ENCODE results near the gene FAM20B.

- TF ChIP-seq EZH2 (IDR thresholded peaks at IDR 0.05; ENCODE audit: low read depth, low read length, severe bottlenecking) (no peak), CHD2 (IDR thresholded peaks at IDR 0.05; ENCODE audit: low read length) (no peak), SIN3A (conservative IDR thresholded peaks at IDR 0.05 in 1 of 2, IDR thresholded peaks at IDR 0.05 in 1 of 2; ENCODE audit: low read depth in 1 of 2, low read length in 2 of 2) (no peak), POLR2A (IDR thresholded peaks at IDR 0.05; ENCODE audit: control extremely low read depth in 1 of 2, low read depth in 2 of 2, low read length in 2 of 2) (no peak), SP2 (IDR thresholded peaks at IDR 0.05; ENCODE audit: low read length) (no peak), CTCF (IDR thresholded peaks at IDR 0.05; ENCODE audit: control extremely low read depth in 1 of 3, insufficient read depth in 1 of 3, low read depth in 1 of 3, low read length in 3 of 3) (no peak), TAF7 (optimal IDR thresholded peaks at IDR 0.05; ENCODE audit: borderline replicate concordance, low read depth, low read length) (no peak), KDM1A (IDR thresholded peaks at IDR 0.05; ENCODE audit: borderline replicate concordance, low read length) (no peak)
These were observed 35.9 kb downstream of the FAM20B start for GRCh38 chr1:179061360-179062282.
